ENCODE results near the gene RPS18.

GRCh38 chr6:33290459-33290858 is 18.6 kb downstream of the RPS18 start:
- no peak for TF ChIP-seq CTCF (IDR thresholded peaks at IDR 0.05; ENCODE audit: low read depth, low read length, poor library complexity, severe bottlenecking)
- no peak for TF ChIP-seq EZH2phosphoT487 (IDR thresholded peaks at IDR 0.05; ENCODE audit: borderline replicate concordance, low read length)

Measured in DOHH2 (cell line).